IMR-90 (cell line): ENCODE results near the gene PRORP. TPM values are rescaled to one million over a fixed set of nuclear protein-coding genes. Genes with fewer than 3 reads are reported as not detected.

ENCODE experiments used
- ATAC-seq: fragments of 200-7000 bp; cut with Tn5 transposase; 2 replicates; pipeline ENCODE4 v1.9.1; 2020; ENCODE audit warnings: low read depth, mild to moderate bottlenecking, moderate library complexity
- BruUV-seq: library from RNA; stranded (reverse); fragments of 400-500 nt; replicated peaks from 2 replicates; lab custom pipeline; 2021; lab: Mats Ljungman, UMichigan
- CTCF ChIA-PET: fragments of 300-600 bp; formaldehyde crosslinking; extraction: SDS; loops from one replicate; lab custom pipeline; 2021; ENCODE audit warnings: antibody characterized with exemption; lab: Yijun Ruan, JAX
- POLR2A ChIA-PET: fragments of 300-600 bp; sonication (Branson Sonifier 250); formaldehyde crosslinking; loops from one replicate; lab custom pipeline; 2022; ENCODE audit warnings: antibody characterized with exemption; ENCODE audit not compliant: unreplicated experiment; lab: Charles Lee
- DNase-seq: peaks from one replicate; pipeline ENCODE4 v3.0.0; 2013
- H2AFZ ChIP-seq: replicated peaks from 2 replicates; pipeline ENCODE3; 2013; ENCODE audit warnings: low read length, mild to moderate bottlenecking; ENCODE audit not compliant: poor library complexity
- H2AK5ac ChIP-seq: 2 replicates; pipeline ENCODE4 v1.6.1; 2013; ENCODE audit warnings: low read depth, low read length, inconsistent platforms
- H2AK9ac ChIP-seq: replicated peaks from 2 replicates; pipeline ENCODE3; 2013; ENCODE audit warnings: mild to moderate bottlenecking, low read depth, low read length, moderate library complexity; ENCODE audit not compliant: poor library complexity
- H2BK120ac ChIP-seq: 2 replicates; pipeline ENCODE4 v1.6.1; 2013; ENCODE audit warnings: low read depth, low read length, inconsistent platforms
- H2BK15ac ChIP-seq: 3 replicates; pipeline ENCODE4 v1.6.1; 2013; ENCODE audit warnings: low read depth, low read length, inconsistent platforms
- H2BK20ac ChIP-seq: 2 replicates; pipeline ENCODE4 v1.6.1; 2013; ENCODE audit warnings: low read depth, mild to moderate bottlenecking, inconsistent platforms, low read length, moderate library complexity
- H2BK5ac ChIP-seq: 2 replicates; pipeline ENCODE4 v1.6.1; 2013; ENCODE audit warnings: mild to moderate bottlenecking, low read depth, low read length, inconsistent platforms; ENCODE audit not compliant: poor library complexity, severe bottlenecking
- H3K14ac ChIP-seq: replicated peaks from 2 replicates; pipeline ENCODE4 v1.6.1; 2013; ENCODE audit warnings: low read depth, low read length, inconsistent platforms
- H3K18ac ChIP-seq: 2 replicates; pipeline ENCODE4 v1.6.1; 2013; ENCODE audit warnings: low read depth, low read length, control low read depth
- H3K23ac ChIP-seq: 2 replicates; pipeline ENCODE4 v1.6.1; 2013; ENCODE audit warnings: low read depth, low read length, inconsistent platforms
- H3K27ac ChIP-seq: 2 replicates; pipeline ENCODE4 v1.5.1; 2013; ENCODE audit warnings: mild to moderate bottlenecking, control low read depth, low read length; ENCODE audit not compliant: insufficient read depth
- H3K27me3 ChIP-seq: 2 replicates; pipeline ENCODE4 v1.6.1; 2013; ENCODE audit warnings: low read length; ENCODE audit not compliant: control insufficient read depth, insufficient read depth
- H3K36me3 ChIP-seq: 2 replicates; pipeline ENCODE4 v1.6.1; 2013; ENCODE audit warnings: low read length, mixed read lengths; ENCODE audit not compliant: control insufficient read depth, insufficient read depth
- H3K4ac ChIP-seq: 2 replicates; pipeline ENCODE4 v1.6.1; 2013; ENCODE audit warnings: low read depth, low read length, inconsistent platforms
- H3K4me1 ChIP-seq: 2 replicates; pipeline ENCODE4 v1.6.1; 2013; ENCODE audit warnings: low read length, mixed read lengths; ENCODE audit not compliant: control insufficient read depth, insufficient read depth
- H3K4me2 ChIP-seq: 2 replicates; pipeline ENCODE4 v1.6.1; 2013; ENCODE audit warnings: low read depth, mild to moderate bottlenecking, control low read depth, low read length, moderate library complexity
- H3K4me3 ChIP-seq: 2 replicates; pipeline ENCODE4 v1.5.1; 2013; ENCODE audit warnings: low read depth, mild to moderate bottlenecking, control low read depth, low read length, moderate library complexity; ENCODE audit not compliant: insufficient read depth
- H3K56ac ChIP-seq: 2 replicates; pipeline ENCODE4 v1.6.1; 2013; ENCODE audit warnings: low read length, inconsistent platforms; ENCODE audit not compliant: insufficient read depth; ENCODE audit errors: extremely low read depth
- H3K79me1 ChIP-seq, 2 experiments: 2 replicates each; pipeline ENCODE4 v1.6.1; 2013; ENCODE audit warnings: low read length in 2 of 2, inconsistent platforms in 1 of 2, low read depth in 1 of 2
- H3K9ac ChIP-seq: 2 replicates; pipeline ENCODE4 v1.6.1; 2013; ENCODE audit warnings: low read depth, low read length, control low read depth
- H3K9me1 ChIP-seq: 2 replicates; pipeline ENCODE4 v1.6.1; 2013; ENCODE audit warnings: low read length, inconsistent platforms; ENCODE audit not compliant: insufficient read depth
- H3K9me3 ChIP-seq: 2 replicates; pipeline ENCODE4 v1.6.1; 2013; ENCODE audit warnings: low read length; ENCODE audit not compliant: control insufficient read depth, insufficient read depth
- H4K20me1 ChIP-seq: 2 replicates; pipeline ENCODE4 v1.6.1; 2013; ENCODE audit warnings: low read length, inconsistent platforms; ENCODE audit not compliant: insufficient read depth
- H4K5ac ChIP-seq: 2 replicates; pipeline ENCODE4 v1.6.1; 2013; ENCODE audit warnings: mild to moderate bottlenecking, low read depth, low read length, control low read depth
- H4K8ac ChIP-seq, 2 experiments: 2 replicates each; pipeline ENCODE4 v1.6.1; 2013; ENCODE audit warnings: low read depth in 2 of 2, low read length in 2 of 2, control low read depth in 1 of 2, inconsistent platforms in 1 of 2
- H4K91ac ChIP-seq: 2 replicates; pipeline ENCODE4 v1.6.1; 2013; ENCODE audit warnings: low read depth, low read length, inconsistent platforms; ENCODE audit not compliant: insufficient read depth
- CHD1 ChIP-seq: IDR thresholded peaks from 2 replicates; pipeline ENCODE4 v1.6.1; 2012; ENCODE audit warnings: low read depth, low read length, improper control_type of control experiment
- NFE2L2 ChIP-seq: fragments of 150-350 bp; IDR thresholded peaks from 2 replicates; pipeline ENCODE4 v1.6.1; 2016; ENCODE audit warnings: low read depth, mild to moderate bottlenecking, low read length
- POLR2A ChIP-seq: IDR thresholded peaks from 2 replicates; pipeline ENCODE4 v1.6.1; 2012; ENCODE audit warnings: mild to moderate bottlenecking, low read depth, low read length
- RAD21 ChIP-seq: IDR thresholded peaks from 2 replicates; pipeline ENCODE4 v1.6.1; 2012; ENCODE audit warnings: low read length, improper control_type of control experiment
- RFX5 ChIP-seq: IDR thresholded peaks from 2 replicates; pipeline ENCODE4 v1.8.0; 2012; ENCODE audit warnings: low read depth, mild to moderate bottlenecking, low read length, moderate library complexity
- SMC3 ChIP-seq: fragments of 150-350 bp; IDR thresholded peaks from 2 replicates; pipeline ENCODE4 v1.6.1; 2016; ENCODE audit warnings: low read depth, mild to moderate bottlenecking, antibody characterized with exemption, low read length, moderate library complexity
- WGBS, 2 experiments: methylation state at CpG; one replicate each; pipeline versions ENCODE4 v1.1.5 to v1.1.7; 2013; ENCODE audit warnings: missing lambda C conversion rate in 2 of 2; ENCODE audit not compliant: insufficient read length in 1 of 2; ENCODE audit errors: extremely low coverage in 2 of 2; 5-methylcytosine and 5-hydroxymethylcytosine counted together
- dilution Hi-C: fragments of 300-500 bp; cut with HindIII; formaldehyde crosslinking; loops from one replicate; pipeline ENCODE4 v1.14.3; 2018; ENCODE audit warnings: low sequenced_read_pairs; ENCODE audit not compliant: unreplicated experiment
- in situ Hi-C: fragments of 300-500 bp; cut with MboI; formaldehyde crosslinking; loops from 3 replicates; pipeline ENCODE4 v1.14.3; 2019; ENCODE audit warnings: low sequenced_read_pairs, inconsistent platforms, mixed read lengths
- intact Hi-C: fragments of 100-400 bp; cut with micrococcal nuclease; formaldehyde crosslinking; loops from 2 replicates; pipeline ENCODE4 v1.10.0; 2022
- polyA plus RNA-seq, 3 experiments: library from polyadenylated mRNA; depleted of rRNA; stranded (reverse); fragments of >200 nt; gene quantifications; 2 replicates each; pipeline ENCODE4 v1.2.3, GENCODE V29; 2012; ENCODE audit warnings: low replicate concordance in 1 of 3
- total RNA-seq: library from RNA; depleted of rRNA; stranded (reverse); fragments of >200 nt; gene quantifications from 2 replicates; pipeline ENCODE4 v1.2.3, GENCODE V29; 2012
- TF ChIP-seq, protein P1 (sequence below): fragments of 150-350 bp; IDR thresholded peaks from 2 replicates; pipeline ENCODE4 v1.6.1; 2016; ENCODE audit warnings: low read depth, mild to moderate bottlenecking, low read length, moderate library complexity, borderline replicate concordance
- TF ChIP-seq, protein P2 (sequence below): conservative IDR thresholded peaks from 2 replicates; pipeline ENCODE4 v1.5.1; 2012; ENCODE audit warnings: mild to moderate bottlenecking, low read depth, low read length, improper control_type of control experiment

The PRORP gene
- total and polyA plus RNA-seq, 2 of the 4 experiments (the other 2 are of a cell fraction) = 18.0 to 50.5 TPM

DNA sequence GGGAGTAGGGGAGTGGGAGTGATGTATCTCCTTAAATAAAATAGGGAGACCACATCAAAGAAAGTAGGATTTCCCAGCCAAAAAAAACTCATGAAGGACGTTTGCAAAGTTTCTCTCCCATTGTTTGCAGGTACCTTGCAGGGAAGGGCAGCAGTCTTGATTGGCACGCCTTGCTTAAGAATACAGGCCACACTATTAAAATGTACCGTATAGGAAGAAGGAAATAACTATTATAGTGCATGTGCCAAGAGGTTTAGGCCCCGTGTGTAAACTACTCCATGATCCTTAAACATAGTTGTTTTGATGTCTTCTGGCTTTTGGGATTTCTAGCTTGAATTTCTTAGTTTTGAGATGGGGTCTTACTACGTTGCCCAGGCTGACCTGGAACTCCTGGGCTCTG, 42.5 kb downstream of the PRORP start:
- no peak for ATAC-seq
- H3K23ac ChIP-seq = no peak overlapping the region
- no peak for DNase-seq
- H4K8ac ChIP-seq = no peak overlapping the region
- no peak overlapping the region for H2AK9ac ChIP-seq
- H4K20me1 ChIP-seq = no peaks in the 10 kb centered on the region
- no CpG with 5 or more reads among the region's 5 CpGs for WGBS, 2 experiments
- no peak overlapping the region for H2BK20ac ChIP-seq
- H3K56ac ChIP-seq = no peak overlapping the region
- H2AFZ ChIP-seq = no peak overlapping the region
- no peak overlapping the region for H2AK5ac ChIP-seq
- H3K4me3 ChIP-seq = no peak overlapping the region
- H3K36me3 ChIP-seq = 0 out of 2 replicates have a peak, but pooled peaks cover 2% of the 10 kb centered on the region
- no peak overlapping the region for H3K18ac ChIP-seq
- peaks cover 4% of the 10 kb centered on the region; the same call in 1 of the 2 replicates for H3K4me1 ChIP-seq
- no peak overlapping the region for H2BK15ac ChIP-seq
- H4K91ac ChIP-seq = no peak overlapping the region
- no peak for TF ChIP-seq POLR2A
- TF ChIP-seq SMC3 = no peak
- no peak for TF ChIP-seq RAD21
- TF ChIP-seq RFX5 = no peak
- TF ChIP-seq, protein P1, sequence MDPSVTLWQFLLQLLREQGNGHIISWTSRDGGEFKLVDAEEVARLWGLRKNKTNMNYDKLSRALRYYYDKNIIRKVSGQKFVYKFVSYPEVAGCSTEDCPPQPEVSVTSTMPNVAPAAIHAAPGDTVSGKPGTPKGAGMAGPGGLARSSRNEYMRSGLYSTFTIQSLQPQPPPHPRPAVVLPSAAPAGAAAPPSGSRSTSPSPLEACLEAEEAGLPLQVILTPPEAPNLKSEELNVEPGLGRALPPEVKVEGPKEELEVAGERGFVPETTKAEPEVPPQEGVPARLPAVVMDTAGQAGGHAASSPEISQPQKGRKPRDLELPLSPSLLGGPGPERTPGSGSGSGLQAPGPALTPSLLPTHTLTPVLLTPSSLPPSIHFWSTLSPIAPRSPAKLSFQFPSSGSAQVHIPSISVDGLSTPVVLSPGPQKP = no peak
- no peak for TF ChIP-seq CHD1
- TF ChIP-seq, protein P2, sequence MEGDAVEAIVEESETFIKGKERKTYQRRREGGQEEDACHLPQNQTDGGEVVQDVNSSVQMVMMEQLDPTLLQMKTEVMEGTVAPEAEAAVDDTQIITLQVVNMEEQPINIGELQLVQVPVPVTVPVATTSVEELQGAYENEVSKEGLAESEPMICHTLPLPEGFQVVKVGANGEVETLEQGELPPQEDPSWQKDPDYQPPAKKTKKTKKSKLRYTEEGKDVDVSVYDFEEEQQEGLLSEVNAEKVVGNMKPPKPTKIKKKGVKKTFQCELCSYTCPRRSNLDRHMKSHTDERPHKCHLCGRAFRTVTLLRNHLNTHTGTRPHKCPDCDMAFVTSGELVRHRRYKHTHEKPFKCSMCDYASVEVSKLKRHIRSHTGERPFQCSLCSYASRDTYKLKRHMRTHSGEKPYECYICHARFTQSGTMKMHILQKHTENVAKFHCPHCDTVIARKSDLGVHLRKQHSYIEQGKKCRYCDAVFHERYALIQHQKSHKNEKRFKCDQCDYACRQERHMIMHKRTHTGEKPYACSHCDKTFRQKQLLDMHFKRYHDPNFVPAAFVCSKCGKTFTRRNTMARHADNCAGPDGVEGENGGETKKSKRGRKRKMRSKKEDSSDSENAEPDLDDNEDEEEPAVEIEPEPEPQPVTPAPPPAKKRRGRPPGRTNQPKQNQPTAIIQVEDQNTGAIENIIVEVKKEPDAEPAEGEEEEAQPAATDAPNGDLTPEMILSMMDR = no peak
- no peak for TF ChIP-seq NFE2L2
- peaks cover 5 to 19% of the 10 kb centered on the region in 2 experiments for H3K79me1 ChIP-seq
- no peak overlapping the region for H2BK5ac ChIP-seq
- no peak overlapping the region for H3K14ac ChIP-seq
- no peak overlapping the region for H3K27ac ChIP-seq
- ChIA-PET CTCF (no interaction called here), POLR2A (no interaction called here)
- intact Hi-C loops = loop anchor here (5.0 kb wide), 1 partner anchor 47 kb away; no protein-coding TSS in a partner anchor
- BruUV-seq = no TSS peak
- H3K9me3 ChIP-seq = no peaks in the 10 kb centered on the region
- dilution Hi-C loops = no loop called here
- H3K4me2 ChIP-seq = no peak overlapping the region
- no peak overlapping the region for H2BK120ac ChIP-seq
- peaks cover 3% of the 10 kb centered on the region; the same call in 1 of the 2 replicates for H3K9me1 ChIP-seq
- H3K4ac ChIP-seq = no peak overlapping the region
- no peak overlapping the region for H4K5ac ChIP-seq
- no peaks in the 10 kb centered on the region for H3K27me3 ChIP-seq
- in situ Hi-C loops = no loop called here
- no peak overlapping the region for H3K9ac ChIP-seq
